GM18907 (cell line): Measurements from ENCODE around the gene SLC2A9.

Experiments used
- ATAC-seq: cut with Tn5 transposase; IDR thresholded peaks from one replicate; pipeline ENCODE4 v1.9.1; 2021; ENCODE audit warnings: mild to moderate bottlenecking, moderate library complexity; ENCODE audit not compliant: unreplicated experiment

Gene SLC2A9

GRCh38 chr4:10020871-10021652, at the start of gene SLC2A9:
SLC2A9 (minus strand) TSS chr4:10021497; CDS start chr4:10021429, 68 bp downstream.
- ATAC-seq = no peak

- no peak for ATAC-seq
Measured at GRCh38 chr4:10069075-10069642, 47.9 kb upstream of the SLC2A9 start.

- ATAC-seq = no peak
Measured at GRCh38 chr4:10066670-10067651, 45.7 kb upstream of the SLC2A9 start.

GRCh38 chr4:10066206-10066605, 44.9 kb upstream of the SLC2A9 start:
- no peak for ATAC-seq

- ATAC-seq = no peak
Measured at GRCh38 chr4:10063544-10064300, 42.4 kb upstream of the SLC2A9 start.

- ATAC-seq = no peak
Measured at GRCh38 chr4:10061650-10062415, 40.5 kb upstream of the SLC2A9 start.

- ATAC-seq = no peak
Measured at GRCh38 chr4:10058371-10058770, 37.1 kb upstream of the SLC2A9 start.

- no peak for ATAC-seq
Measured at GRCh38 chr4:10057023-10057395, 35.7 kb upstream of the SLC2A9 start.

- no peak for ATAC-seq
Measured at GRCh38 chr4:10056334-10057022, 35.2 kb upstream of the SLC2A9 start.

- no peak for ATAC-seq
Measured at GRCh38 chr4:10055871-10056270, 34.6 kb upstream of the SLC2A9 start.

- no peak for ATAC-seq
Measured at GRCh38 chr4:10054571-10055041, 33.3 kb upstream of the SLC2A9 start.

GRCh38 chr4:10053635-10054453, 32.5 kb upstream of the SLC2A9 start:
- ATAC-seq = no peak

- ATAC-seq = no peak
Measured at GRCh38 chr4:10051517-10052135, 30.3 kb upstream of the SLC2A9 start.

GRCh38 chr4:10050721-10051120, 29.4 kb upstream of the SLC2A9 start:
- ATAC-seq = no peak

GRCh38 chr4:10050261-10050661, 29.0 kb upstream of the SLC2A9 start:
- no peak for ATAC-seq

- ATAC-seq = no peak
Measured at GRCh38 chr4:10048941-10049697, 27.8 kb upstream of the SLC2A9 start.

GRCh38 chr4:10047967-10048366, 26.7 kb upstream of the SLC2A9 start:
- no peak for ATAC-seq
